CD4-positive, alpha-beta memory T cell (primary cell): Measurements from ENCODE around the gene UGGT1. TPM values are rescaled to one million over a fixed set of nuclear protein-coding genes. Genes with fewer than 3 reads are reported as not detected.
A peak's percentile ranks its signal among the peaks of the same experiment; 100 is the strongest.

Experiments
- CTCF ChIA-PET: fragments of 350-600 bp; sonication (Branson Sonifier 250); formaldehyde crosslinking; loops from one replicate; lab custom pipeline; 2021; ENCODE audit warnings: inconsistent platforms; ENCODE audit not compliant: partially characterized antibody; lab: Charles Lee
- POLR2A ChIA-PET: fragments of 350-600 bp; sonication (Branson Sonifier 250); formaldehyde crosslinking; loops from one replicate; lab custom pipeline; 2021; ENCODE audit not compliant: partially characterized antibody; lab: Charles Lee
- DNase-seq, 5 donors: peaks; one replicate each; pipeline versions ENCODE4 v3.0.0 to v3.0.0-alpha.2; 2020 to 2022; ENCODE audit warnings: mixed read lengths in 1 of 5
- H3K27ac ChIP-seq: one replicate; pipeline ENCODE4 v1.7.0; 2013; ENCODE audit warnings: low read depth, low read length
- H3K27me3 ChIP-seq: 2 replicates; pipeline ENCODE4 v1.7.0; 2013; ENCODE audit warnings: mild to moderate bottlenecking, low read length, moderate library complexity; ENCODE audit not compliant: insufficient read depth
- H3K36me3 ChIP-seq: 2 replicates; pipeline ENCODE4 v1.7.0; 2013; ENCODE audit warnings: mild to moderate bottlenecking, low read length, moderate library complexity; ENCODE audit not compliant: insufficient read depth
- H3K4me1 ChIP-seq: 2 replicates; pipeline ENCODE4 v1.7.0; 2013; ENCODE audit warnings: mild to moderate bottlenecking, low read length, moderate library complexity; ENCODE audit not compliant: insufficient read depth
- H3K4me3 ChIP-seq, 2 donors: one replicate each; pipeline ENCODE4 v1.7.0; 2013; ENCODE audit warnings: low read length in 2 of 2, mild to moderate bottlenecking in 1 of 2
- H3K9me3 ChIP-seq, 2 donors: one replicate each; pipeline ENCODE4 v1.7.0; 2013; ENCODE audit warnings: low read length in 2 of 2, control low read depth in 1 of 2; ENCODE audit not compliant: control insufficient read depth in 1 of 2
- H3K27ac Mint-ChIP-seq, 7 donors: one replicate each; pipeline ENCODE4 v1.8.0; 2020 to 2021; ENCODE audit warnings: mixed read lengths in 7 of 7, mild to moderate bottlenecking in 6 of 7, inconsistent platforms in 3 of 7, moderate library complexity in 3 of 7
- H3K27me3 Mint-ChIP-seq, 2 donors: one replicate each; pipeline ENCODE4 v1.8.0; 2020 to 2021; ENCODE audit warnings: mixed read lengths in 2 of 2
- H3K36me3 Mint-ChIP-seq, 2 donors: one replicate each; pipeline ENCODE4 v1.8.0; 2020 to 2021; ENCODE audit warnings: mixed read lengths in 2 of 2, inconsistent platforms in 1 of 2, mild to moderate bottlenecking in 1 of 2
- H3K4me1 Mint-ChIP-seq, 4 donors: one replicate each; pipeline ENCODE4 v1.8.0; 2020 to 2021; ENCODE audit warnings: mixed read lengths in 4 of 4, mild to moderate bottlenecking in 1 of 4
- H3K4me3 Mint-ChIP-seq, 8 donors: one replicate each; pipeline ENCODE4 v1.8.0; 2020 to 2021; ENCODE audit warnings: mixed read lengths in 8 of 8, mild to moderate bottlenecking in 7 of 8, moderate library complexity in 6 of 8, inconsistent platforms in 3 of 8
- H3K9me3 Mint-ChIP-seq, 8 donors: one replicate each; pipeline ENCODE4 v1.8.0; 2020 to 2021; ENCODE audit warnings: mixed read lengths in 8 of 8, mild to moderate bottlenecking in 5 of 8, inconsistent platforms in 3 of 8, moderate library complexity in 1 of 8
- intact Hi-C: fragments of 100-400 bp; cut with micrococcal nuclease; formaldehyde crosslinking; loops from one replicate; pipeline ENCODE4 v1.15.1; 2023
- polyA plus RNA-seq, 2 donors: library from polyadenylated mRNA; unstranded; fragments of 300-500 nt; fragmentation: Illumina TruSeq; gene quantifications; one replicate each; pipeline ENCODE4 v1.2.3, GENCODE V29; 2021
- total RNA-seq, 2 experiments: library from RNA; stranded (reverse); gene quantifications; one replicate each; pipeline ENCODE4 v1.2.3, GENCODE V29; 2021

UGGT1 gene
- total and polyA plus RNA-seq, 4 experiments from 2014 or later, result 6.5 to 60.2 (median 37.9) TPM

GRCh38 chr2:128108166-128108565 lies 17.2 kb downstream of the UGGT1 start:
- Mint-ChIP-seq H3K4me1 (peaks cover 2 to 7% (median 5%) of the 10 kb centered on the region in 4 donors), H3K27me3 (no peaks in the 10 kb centered on the region), H3K4me3 (no peak overlapping the region), H3K36me3 (peaks cover 35 to 49% of the 10 kb centered on the region in 2 donors), H3K9me3 (no peaks in the 10 kb centered on the region), H3K27ac (no peak overlapping the region)
- ChIA-PET CTCF (no interaction called here), POLR2A (no interaction called here)
- intact Hi-C loops, result no loop called here
- Histone ChIP-seq H3K4me3 (no peak overlapping the region), H3K27me3 (no peaks in the 10 kb centered on the region), H3K4me1 (no peaks in the 10 kb centered on the region), H3K27ac (no peak overlapping the region), H3K9me3 (no peaks in the 10 kb centered on the region), H3K36me3 (peaks cover 22% of the 10 kb centered on the region)
- DNase-seq, result no peak

DNA sequence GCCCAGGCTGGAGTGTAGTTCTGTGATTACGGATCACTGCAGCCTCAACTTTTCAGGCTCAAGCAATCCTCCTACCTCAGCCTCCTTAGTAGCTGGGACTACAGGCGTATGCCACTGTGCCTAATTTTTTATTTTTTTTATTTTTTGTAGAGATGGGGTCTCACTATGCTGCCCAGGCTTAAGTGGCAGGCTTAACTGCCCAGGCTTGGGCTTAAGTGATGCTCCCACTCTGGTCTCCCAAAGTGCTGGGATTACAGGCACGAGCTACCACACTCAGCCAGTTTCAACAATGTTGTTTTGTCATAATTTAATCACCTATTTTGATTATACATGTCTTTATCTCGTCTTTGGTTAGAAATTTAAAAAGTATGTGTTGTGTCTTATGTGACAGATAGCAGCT lies 18.2 kb downstream of the UGGT1 start:
- POLR2A ChIA-PET, result no interaction called here
- no peak for DNase-seq
- Histone ChIP-seq H3K4me1 (no peaks in the 10 kb centered on the region), H3K36me3 (peaks cover 24% of the 10 kb centered on the region), H3K27ac (no peak overlapping the region), H3K9me3 (no peaks in the 10 kb centered on the region), H3K27me3 (no peaks in the 10 kb centered on the region), H3K4me3 (no peak overlapping the region)
- Mint-ChIP-seq H3K27me3 (no peaks in the 10 kb centered on the region), H3K4me1 (peaks cover 0 to 1% (median 1%) of the 10 kb centered on the region in 4 donors), H3K9me3 (no peaks in the 10 kb centered on the region), H3K36me3 (peaks cover 32 to 47% of the 10 kb centered on the region in 2 donors), H3K27ac (peak overlapping the region in 1 of 7 donors; percentile 42), H3K4me3 (no peak overlapping the region)
- intact Hi-C loops, result no loop called here
- CTCF ChIA-PET, result interaction anchor here (1.3 kb wide), 1 partner anchor 17 kb away, joined by 5 read pairs; no protein-coding TSS in a partner anchor

- intact Hi-C loops, result no loop called here
These were observed 25.1 kb downstream of the UGGT1 start for GRCh38 chr2:128115921-128116623.

GRCh38 chr2:128134573-128134972 lies 43.6 kb downstream of the UGGT1 start:
- Histone ChIP-seq H3K27ac (no peak overlapping the region), H3K9me3 (no peaks in the 10 kb centered on the region), H3K36me3 (peaks cover 61% of the 10 kb centered on the region), H3K4me3 (no peak overlapping the region), H3K4me1 (no peaks in the 10 kb centered on the region), H3K27me3 (no peaks in the 10 kb centered on the region)
- CTCF ChIA-PET, result no interaction called here
- intact Hi-C loops, result no loop called here
- peak overlapping the region in 2 of 7 donors; percentile 19 to 49 for H3K27ac Mint-ChIP-seq
- H3K4me1 Mint-ChIP-seq, result peaks cover 0 to 4% (median under 1%) of the 10 kb centered on the region in 4 donors
- DNase-seq, result no peak
- no peaks in the 10 kb centered on the region for H3K9me3 Mint-ChIP-seq
- no peak overlapping the region for H3K4me3 Mint-ChIP-seq
- H3K27me3 Mint-ChIP-seq, result no peaks in the 10 kb centered on the region
- POLR2A ChIA-PET, result no interaction called here
- peaks cover 69 to 78% of the 10 kb centered on the region in 2 donors for H3K36me3 Mint-ChIP-seq

More at GRCh38 chr2:128115921-128116623, 25.1 kb downstream of the UGGT1 start:
- H3K4me1 ChIP-seq, result no peaks in the 10 kb centered on the region
- H3K27me3 Mint-ChIP-seq, result no peaks in the 10 kb centered on the region
- peaks cover 33 to 74% of the 10 kb centered on the region in 2 donors for H3K36me3 Mint-ChIP-seq
- H3K36me3 ChIP-seq, result peaks cover 54% of the 10 kb centered on the region
- H3K27me3 ChIP-seq, result no peaks in the 10 kb centered on the region
- H3K27ac Mint-ChIP-seq, result no peak overlapping the region
- H3K9me3 ChIP-seq, result no peaks in the 10 kb centered on the region
- H3K4me1 Mint-ChIP-seq, result no peaks in the 10 kb centered on the region
- no peak for DNase-seq
- H3K9me3 Mint-ChIP-seq, result no peaks in the 10 kb centered on the region
- H3K4me3 ChIP-seq, result no peak overlapping the region
- H3K4me3 Mint-ChIP-seq, result no peak overlapping the region
- no peak overlapping the region for H3K27ac ChIP-seq
- ChIA-PET CTCF (no interaction called here), POLR2A (no interaction called here)

DNA sequence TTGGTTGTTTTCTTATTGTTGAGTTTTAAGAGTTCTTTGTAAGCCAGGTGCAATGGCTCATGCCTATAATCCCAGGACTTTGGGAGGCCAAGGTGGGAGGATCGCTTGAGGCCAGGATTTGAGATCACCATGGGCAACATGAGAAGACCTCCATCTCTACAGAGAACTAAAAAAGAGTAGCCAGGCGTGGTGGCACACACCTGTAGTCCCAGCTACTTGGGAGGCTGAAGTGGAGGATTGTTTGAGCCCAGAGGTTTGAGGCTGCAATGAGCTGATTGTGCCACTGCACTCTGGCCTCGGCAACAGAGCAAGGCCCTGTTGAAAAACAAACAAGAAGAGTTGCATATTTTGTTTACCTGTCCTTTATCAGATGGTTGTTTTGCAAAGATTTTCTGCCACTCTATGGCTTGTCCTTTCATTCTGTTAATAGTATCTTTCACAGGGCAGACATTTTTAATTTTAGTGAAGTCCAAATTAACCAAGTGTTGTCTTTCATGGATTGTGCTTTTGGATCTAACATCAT lies 46.2 kb downstream of the UGGT1 start:
- CTCF ChIA-PET, result no interaction called here
- no peaks in the 10 kb centered on the region for H3K4me1 ChIP-seq
- no peak overlapping the region for H3K4me3 Mint-ChIP-seq
- no peaks in the 10 kb centered on the region for H3K27me3 Mint-ChIP-seq
- H3K36me3 ChIP-seq, result peaks cover 58% of the 10 kb centered on the region
- intact Hi-C loops, result no loop called here
- no peak overlapping the region for H3K27ac ChIP-seq
- H3K9me3 Mint-ChIP-seq, result no peaks in the 10 kb centered on the region
- no peak for DNase-seq
- no peaks in the 10 kb centered on the region for H3K9me3 ChIP-seq
- POLR2A ChIA-PET, result no interaction called here
- H3K36me3 Mint-ChIP-seq, result peaks cover 61 to 72% of the 10 kb centered on the region in 2 donors
- no peak overlapping the region for H3K27ac Mint-ChIP-seq
- H3K27me3 ChIP-seq, result no peaks in the 10 kb centered on the region
- H3K4me3 ChIP-seq, result no peak overlapping the region
- peaks cover 0 to 4% (median 0%) of the 10 kb centered on the region in 4 donors for H3K4me1 Mint-ChIP-seq

- Mint-ChIP-seq H3K27ac (no peak overlapping the region), H3K4me1 (peaks cover 0 to 4% (median 1%) of the 10 kb centered on the region in 4 donors), H3K9me3 (no peaks in the 10 kb centered on the region), H3K27me3 (no peaks in the 10 kb centered on the region), H3K36me3 (peaks cover 44 to 62% of the 10 kb centered on the region in 2 donors), H3K4me3 (no peak overlapping the region)
- no peak overlapping the region for H3K4me3 ChIP-seq
- H3K27me3 ChIP-seq, result no peaks in the 10 kb centered on the region
- H3K4me1 ChIP-seq, result no peaks in the 10 kb centered on the region
- no peak overlapping the region for H3K27ac ChIP-seq
- no peak for DNase-seq
- intact Hi-C loops, result no loop called here
- POLR2A ChIA-PET, result no interaction called here
- CTCF ChIA-PET, result no interaction called here
- H3K36me3 ChIP-seq, result peaks cover 43% of the 10 kb centered on the region
- H3K9me3 ChIP-seq, result no peaks in the 10 kb centered on the region
These were observed 48.6 kb downstream of the UGGT1 start for GRCh38 chr2:128139624-128140023.

DNA sequence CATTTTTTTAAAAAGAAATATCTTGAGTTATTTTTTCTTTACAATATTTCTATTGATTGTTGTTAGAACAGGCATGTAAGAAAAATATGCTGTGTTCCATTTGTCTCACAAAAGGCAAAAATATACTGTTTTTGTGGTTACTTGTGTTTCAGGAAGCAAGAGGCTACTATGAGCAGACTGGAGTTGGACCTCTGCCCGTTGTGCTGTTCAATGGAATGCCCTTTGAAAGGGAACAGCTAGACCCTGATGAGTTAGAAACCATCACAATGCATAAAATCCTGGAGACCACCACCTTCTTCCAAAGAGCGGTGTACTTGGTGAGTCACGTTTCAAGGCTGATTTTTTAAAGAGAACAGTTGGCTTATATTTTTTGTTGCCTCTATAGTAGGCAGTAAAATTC lies 54.7 kb downstream of the UGGT1 start:
- Histone ChIP-seq H3K27ac (no peak overlapping the region), H3K27me3 (no peaks in the 10 kb centered on the region), H3K36me3 (peaks cover 24% of the 10 kb centered on the region), H3K9me3 (no peaks in the 10 kb centered on the region), H3K4me3 (no peak overlapping the region), H3K4me1 (no peaks in the 10 kb centered on the region)
- H3K36me3 Mint-ChIP-seq, result peaks cover 34 to 52% of the 10 kb centered on the region in 2 donors
- no peaks in the 10 kb centered on the region for H3K9me3 Mint-ChIP-seq
- intact Hi-C loops, result no loop called here
- ChIA-PET CTCF (no interaction called here), POLR2A (no interaction called here)
- no peaks in the 10 kb centered on the region for H3K27me3 Mint-ChIP-seq
- peaks cover 0 to 6% (median 2%) of the 10 kb centered on the region in 4 donors for H3K4me1 Mint-ChIP-seq
- DNase-seq, result no peak
- no peak overlapping the region for H3K4me3 Mint-ChIP-seq
- peak overlapping the region in 1 of 7 donors; percentile 84 for H3K27ac Mint-ChIP-seq
